Smooth muscle cell of the umbilical artery (primary cell): Measurements from ENCODE around the gene RNF167. TPM values are rescaled to one million over a fixed set of nuclear protein-coding genes. Genes with fewer than 3 reads are reported as not detected.

Source experiments
- total RNA-seq: library from RNA; depleted of rRNA; stranded (reverse); fragments of >200 nt; gene quantifications from 2 replicates; pipeline ENCODE4 v1.2.3, GENCODE V29; 2014

Gene RNF167
- total RNA-seq: 16.9 and 20.9 TPM in 2 replicates

DNA sequence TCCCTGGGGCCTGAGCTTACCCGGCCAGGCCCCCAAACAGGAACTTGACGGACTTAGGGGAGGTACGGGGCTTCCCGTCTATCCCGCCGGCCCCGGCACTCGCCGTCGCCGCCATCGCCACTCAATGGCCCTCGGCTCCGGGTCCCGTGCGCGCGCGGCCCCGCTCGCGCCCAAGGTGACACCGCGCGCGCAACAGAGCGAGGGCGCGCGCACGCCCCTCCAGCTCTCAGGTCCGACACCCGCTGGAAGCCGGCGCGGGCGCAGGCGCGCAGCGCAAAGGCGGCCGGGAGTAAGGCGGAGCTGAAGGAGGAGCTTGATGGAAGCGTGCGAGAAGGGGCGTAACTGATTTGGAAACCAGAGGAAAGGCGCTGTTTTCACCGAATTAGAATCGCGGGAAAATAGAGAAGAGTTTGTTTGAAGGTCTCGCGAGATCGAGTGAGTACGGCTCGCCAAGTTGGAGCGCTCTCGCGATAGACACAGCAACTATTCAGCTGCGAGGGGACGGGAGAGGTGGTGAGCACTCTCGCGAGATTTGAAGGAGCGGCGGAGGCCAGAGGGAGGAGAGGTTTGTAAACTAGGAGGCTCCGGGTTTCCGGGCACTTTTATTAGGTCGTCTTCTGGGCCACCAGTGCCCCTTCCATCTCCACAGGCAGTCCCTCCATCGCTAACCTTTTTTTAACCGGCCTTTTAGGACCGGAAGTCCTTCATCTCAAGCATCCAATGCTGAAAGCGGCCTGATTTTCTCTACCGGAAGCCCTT lies at the start of gene RNF167, which contains the start of gene SLC25A11:
TSS of gene RNF167 (plus strand) at position 473 of the 759 bp plus-strand sequence. CDS start 642 bp downstream, outside the sequence.
TSS of gene SLC25A11 (minus strand) at position 251 of the 759 bp plus-strand sequence. CDS start at position 115, 136 bp downstream.

DNA sequence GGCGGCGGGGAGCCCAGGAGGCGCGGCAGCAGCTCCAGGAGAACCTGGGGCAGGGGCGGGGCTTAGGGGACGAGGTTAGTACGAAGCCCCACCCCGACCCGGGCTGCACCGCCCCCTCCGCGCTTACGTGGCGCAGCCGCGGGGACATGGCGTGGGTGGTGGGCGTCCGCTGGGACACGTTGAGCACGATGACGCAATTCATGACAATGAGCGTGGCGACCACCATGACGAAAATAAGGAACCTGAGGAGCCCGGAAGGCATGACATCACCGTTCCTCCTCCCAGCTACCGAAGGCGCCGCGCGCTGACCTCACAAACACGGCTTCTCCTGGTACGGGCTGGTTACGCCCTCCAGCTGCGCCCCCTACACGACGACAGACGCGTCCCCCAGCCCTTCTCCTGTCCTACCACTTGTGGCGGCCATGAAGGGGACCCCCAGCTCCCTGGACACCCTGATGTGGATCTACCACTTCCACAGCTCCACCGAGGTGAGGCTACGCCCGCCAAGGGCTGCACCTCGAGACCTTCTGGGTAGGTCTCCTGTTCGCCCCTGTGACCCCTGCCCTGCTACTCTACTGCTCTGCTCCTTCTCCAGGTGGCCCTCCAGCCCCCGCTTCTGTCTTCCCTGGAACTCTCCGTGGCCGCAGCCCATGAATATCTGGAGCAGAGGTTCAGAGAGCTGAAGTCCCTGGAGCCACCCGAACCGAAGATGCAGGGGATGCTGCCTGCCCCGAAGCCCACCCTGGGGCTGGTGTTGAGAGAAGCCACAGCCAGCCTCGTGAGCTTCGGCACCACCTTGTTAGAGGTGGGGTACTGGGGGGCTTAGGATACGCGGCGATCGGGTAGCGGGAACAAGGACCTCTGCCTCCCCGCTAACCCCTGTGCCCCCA lies 40.5 kb upstream of the RNF167 start, which contains the start of gene C17orf107:
TSS of gene C17orf107 (plus strand) at position 196 of the 890 bp plus-strand sequence. CDS start at position 423, 227 bp downstream.

DNA sequence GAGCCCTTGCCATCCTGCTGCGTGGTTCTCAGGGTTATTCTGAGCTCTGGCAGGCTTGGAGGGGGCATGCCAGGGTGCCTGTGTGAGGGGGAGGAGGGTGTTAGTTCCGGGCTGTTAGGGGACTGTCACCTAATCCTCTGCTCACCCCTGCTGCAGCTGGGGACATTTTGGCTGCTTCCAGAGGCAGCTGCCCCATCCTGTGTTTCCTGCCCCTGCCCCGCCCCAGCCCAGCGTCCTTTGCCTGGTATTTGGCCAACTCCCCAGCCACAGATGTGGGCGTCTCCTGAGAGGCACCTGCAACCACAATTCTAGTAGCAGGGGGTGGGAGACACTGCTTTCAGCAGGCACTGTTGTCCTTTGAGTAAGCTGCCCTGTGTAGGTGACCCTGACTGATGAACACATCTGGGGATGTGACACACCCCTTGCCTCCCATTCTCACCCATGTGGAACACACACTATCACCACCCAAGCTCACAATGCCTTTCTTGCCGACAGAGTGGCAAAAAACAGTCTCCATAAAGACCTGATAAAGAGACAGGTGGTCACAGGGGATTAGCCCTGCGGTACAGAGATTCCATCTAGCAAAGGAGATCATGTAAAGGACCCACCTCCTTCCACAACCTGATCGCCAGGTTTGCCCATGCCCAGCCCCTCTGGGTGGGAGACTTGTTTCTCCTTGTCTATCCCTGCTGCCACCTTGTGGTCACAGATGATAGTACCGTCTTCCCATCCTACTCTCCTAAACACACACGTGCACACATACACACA lies 36.8 kb upstream of the RNF167 start, which contains the start of gene CHRNE:
TSS of gene CHRNE (minus strand) at position 48 of the 768 bp plus-strand sequence. CDS start at position 13, 35 bp downstream.

DNA sequence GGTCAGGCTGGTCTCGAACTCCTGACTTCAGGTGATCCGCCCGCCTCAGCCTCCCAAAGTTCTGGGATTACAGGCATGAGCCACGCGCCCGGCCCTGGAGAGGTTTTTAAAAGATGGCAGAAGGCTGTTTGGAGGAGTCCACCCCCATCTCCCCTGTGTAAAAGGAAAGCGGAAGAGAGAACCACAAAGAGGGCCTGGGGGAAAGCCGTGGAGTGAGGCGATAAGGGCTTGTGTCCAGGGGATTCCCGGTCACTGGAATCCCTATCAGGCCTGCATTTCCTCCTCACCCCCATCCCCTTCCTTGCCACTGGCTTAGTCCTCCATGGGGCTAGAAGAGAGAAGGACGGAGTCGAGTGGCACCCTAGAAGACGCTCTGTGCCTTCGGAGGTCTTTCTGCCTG lies 8.1 kb upstream of the RNF167 start, which contains the start of gene GP1BA:
TSS of gene GP1BA (plus strand) at position 315 of the 400 bp plus-strand sequence. CDS start 328 bp downstream, outside the sequence.

DNA sequence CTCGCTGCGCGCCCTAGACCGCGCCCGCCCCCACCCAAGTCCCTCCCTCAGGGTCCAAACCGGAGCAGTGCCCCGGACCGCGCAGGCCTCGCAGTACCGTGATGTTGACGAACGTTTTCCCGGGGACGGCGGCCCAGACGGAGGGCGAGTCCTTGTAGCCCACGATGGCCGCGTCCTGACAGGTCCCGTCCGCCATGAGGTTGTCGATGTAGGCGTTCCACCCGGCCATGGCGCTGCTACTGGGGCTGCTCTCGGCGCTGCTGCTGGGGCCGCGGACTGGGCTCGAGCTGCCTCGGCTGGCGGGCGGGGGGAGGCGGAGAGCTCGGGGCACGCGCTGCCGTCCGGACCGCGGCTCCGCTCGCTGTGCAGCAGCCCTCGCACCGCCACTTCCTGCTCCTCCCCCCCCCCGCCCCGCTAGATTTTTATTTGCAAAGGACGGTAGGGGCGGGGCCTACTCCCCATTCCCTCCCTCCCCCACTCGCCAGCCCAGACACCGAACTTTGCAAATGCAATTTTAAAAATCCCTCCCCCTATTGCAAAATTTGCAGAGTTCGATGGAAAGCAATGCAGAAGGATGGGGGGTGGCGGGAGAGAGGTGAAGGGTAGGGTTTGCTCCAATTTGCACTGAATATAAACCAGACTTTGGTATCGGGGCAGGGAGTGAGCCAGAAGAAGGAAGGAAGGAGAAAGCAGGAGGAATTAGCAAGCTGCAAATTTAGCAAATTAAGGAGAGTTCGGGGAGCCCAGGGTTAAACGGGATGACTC lies 8.3 kb downstream of the RNF167 start, which contains the start of gene PFN1:
TSS of gene PFN1 (minus strand) at position 365 of the 765 bp plus-strand sequence. CDS start at position 229, 136 bp downstream.

DNA sequence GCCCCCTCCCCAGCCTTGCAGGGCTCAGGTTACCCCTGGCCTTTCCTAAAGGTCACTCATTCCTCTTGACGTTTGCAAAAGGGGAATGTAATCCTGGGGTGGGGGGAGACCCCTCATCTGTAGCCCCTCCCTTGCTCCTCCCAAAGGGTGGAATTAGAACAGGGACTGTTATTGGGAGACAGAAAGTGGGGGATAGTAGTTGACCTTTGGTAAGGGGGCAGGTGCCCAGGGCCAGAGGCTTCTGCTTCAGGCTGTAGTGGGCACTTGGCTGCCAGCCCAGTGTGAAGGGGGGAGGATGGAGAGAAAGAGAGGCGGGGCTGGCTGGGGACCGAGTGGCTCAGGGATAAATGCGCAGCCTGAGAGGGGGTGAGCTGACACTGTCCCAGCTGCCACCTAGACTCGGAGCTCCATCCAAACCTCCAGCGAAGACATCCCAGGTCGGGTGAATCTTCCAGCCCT lies 10.7 kb downstream of the RNF167 start, which contains the start of gene ENO3:
TSS of gene ENO3 (plus strand) at position 374 of the 459 bp plus-strand sequence. CDS start 711 bp downstream, outside the sequence.

DNA sequence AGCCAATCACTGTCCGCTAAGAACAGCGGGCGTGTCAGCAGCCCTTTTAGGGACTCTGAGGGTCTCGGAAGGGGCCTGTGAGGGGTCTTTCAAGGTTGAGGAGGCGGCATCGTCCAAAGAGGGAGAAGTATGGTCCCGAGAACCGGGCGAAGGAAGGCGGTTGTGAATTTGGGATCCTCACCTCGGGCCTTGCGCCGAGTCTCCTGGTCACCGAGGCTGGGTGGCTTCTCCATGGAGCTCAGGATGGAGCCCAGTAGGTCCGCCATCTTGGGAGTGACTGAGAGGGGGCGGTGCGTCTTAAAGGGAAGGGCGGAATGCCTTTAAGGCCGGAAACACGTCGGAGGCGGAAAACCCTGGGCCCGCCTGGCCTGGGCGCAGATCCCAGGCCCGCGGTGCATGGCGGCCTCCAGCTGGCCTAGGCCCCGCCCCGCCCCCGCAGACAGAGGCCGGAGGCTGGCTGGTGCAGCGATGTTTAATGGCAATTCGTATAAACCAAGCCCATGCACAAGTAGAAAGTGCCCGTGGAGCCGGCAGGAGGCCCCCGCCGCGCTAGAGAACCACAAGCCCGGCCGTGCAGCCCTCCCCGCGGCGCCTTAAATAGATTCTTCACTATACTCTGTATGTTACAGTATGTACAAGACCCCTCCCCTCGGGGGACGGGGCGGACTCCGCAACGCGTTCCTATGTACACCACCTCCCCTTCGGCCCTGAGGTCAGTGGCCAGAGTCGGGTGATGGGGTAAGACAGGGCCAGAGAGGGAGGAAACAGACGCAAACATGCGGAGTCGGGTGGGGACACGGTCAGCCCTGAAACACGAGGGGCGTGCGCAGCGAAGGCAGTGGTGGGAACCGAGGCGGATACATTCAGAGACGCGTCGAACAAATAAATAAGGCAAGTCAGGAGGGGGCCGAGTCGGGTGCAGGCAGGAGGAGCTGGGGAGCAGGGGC lies 27.7 kb downstream of the RNF167 start, which contains the start of gene SPAG7:
TSS of gene SPAG7 (minus strand) at position 279 of the 947 bp plus-strand sequence. CDS start at position 266, 13 bp downstream.

DNA sequence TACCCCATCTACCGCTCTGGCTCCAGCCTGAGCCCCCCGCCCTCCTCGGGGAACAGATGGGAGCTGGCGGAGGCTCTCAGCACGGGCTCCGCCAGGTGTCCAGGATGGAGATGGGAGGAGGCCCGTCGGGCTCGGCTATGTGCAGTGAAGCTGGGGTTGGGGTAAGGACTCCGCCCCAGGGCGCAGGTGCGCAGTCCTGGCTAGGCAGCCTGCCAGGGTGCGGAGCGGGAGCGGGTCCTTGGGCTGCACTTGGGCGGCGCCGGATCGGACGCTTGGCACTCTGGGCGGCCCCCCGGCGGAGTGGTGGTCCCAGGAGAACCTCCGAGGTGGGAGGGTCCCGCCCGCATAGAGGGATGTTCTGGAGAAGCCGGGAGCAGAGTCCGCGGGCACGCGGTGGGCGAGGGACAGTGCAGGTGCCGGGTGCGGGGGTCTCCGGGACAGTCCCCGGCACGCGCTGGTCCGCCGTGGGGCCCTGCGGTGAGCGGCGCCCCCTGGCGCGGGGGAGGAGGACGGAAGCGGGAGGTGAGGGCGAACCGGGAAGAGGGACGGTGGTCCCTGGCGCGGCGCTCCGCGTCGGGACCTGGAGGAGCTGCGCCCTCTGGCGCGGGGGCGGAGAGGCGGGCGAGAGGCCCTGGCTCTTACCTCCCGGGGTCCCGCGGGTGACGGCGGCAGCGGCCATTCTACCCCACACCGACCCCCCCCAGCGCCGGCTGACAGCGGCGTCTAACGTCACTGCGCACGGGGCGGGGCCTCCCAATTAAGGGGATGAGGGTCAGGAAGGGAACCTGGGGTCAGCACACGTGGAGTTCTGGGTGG lies 47.1 kb downstream of the RNF167 start, which contains the start of gene CAMTA2:
TSS of gene CAMTA2 (minus strand) at position 725 of the 816 bp plus-strand sequence. CDS start 1,453 bp downstream, outside the sequence.

Other genes starting within 250 kb of the RNF167 start
- gene PELP1, start 236.1 kb upstream of the RNF167 start, total RNA-seq: 33.6 and 85.3 TPM in 2 replicates
- 2.1 and 2.5 TPM in 2 replicates for gene ARRB2, start 229.6 kb upstream of the RNF167 start, total RNA-seq
- gene MED11, start 208.8 kb upstream of the RNF167 start, total RNA-seq: 8.3 and 13.4 TPM in 2 replicates
- not detected in 2 replicates for gene ZMYND15, start 200.4 kb upstream of the RNF167 start, total RNA-seq
- gene CXCL16, start 200.3 kb upstream of the RNF167 start, total RNA-seq: 0.37 and 0.89 TPM in 2 replicates
- not detected in 2 replicates for gene TM4SF5, start 168.4 kb upstream of the RNF167 start, total RNA-seq
- gene VMO1, start 153.9 kb upstream of the RNF167 start, total RNA-seq: 1.5 TPM in 1 of 2 replicates, not detected in the other
- not detected in 2 replicates for gene GLTPD2, start 151.3 kb upstream of the RNF167 start, total RNA-seq
- 92.0 and 129 TPM in 2 replicates for gene PSMB6, start 144.1 kb upstream of the RNF167 start, total RNA-seq
- 10.1 and 20.7 TPM in 2 replicates for gene PLD2, start 133.1 kb upstream of the RNF167 start, total RNA-seq
- 30.9 and 68.0 TPM in 2 replicates for gene MINK1, start 106.9 kb upstream of the RNF167 start, total RNA-seq
- 6.8 and 7.8 TPM in 2 replicates for gene C17orf107, start 40.7 kb upstream of the RNF167 start, total RNA-seq
- gene CHRNE, start 37.2 kb upstream of the RNF167 start, total RNA-seq: 0.23 and 0.30 TPM in 2 replicates
- not detected in 2 replicates for gene GP1BA, start 8.0 kb upstream of the RNF167 start, total RNA-seq
- 54.8 and 63.0 TPM in 2 replicates for gene SLC25A11, start 222 bp upstream of the RNF167 start, total RNA-seq
- 673 and 683 TPM in 2 replicates for gene PFN1, start 8.3 kb downstream of the RNF167 start, total RNA-seq
- gene ENO3, start 10.9 kb downstream of the RNF167 start, total RNA-seq: 4.9 and 5.0 TPM in 2 replicates
- 45.8 and 52.9 TPM in 2 replicates for gene SPAG7, start 27.5 kb downstream of the RNF167 start, total RNA-seq
- 7.1 and 13.0 TPM in 2 replicates for gene CAMTA2, start 47.4 kb downstream of the RNF167 start, total RNA-seq
- gene INCA1, start 57.3 kb downstream of the RNF167 start, total RNA-seq: 0.18 TPM in 1 of 2 replicates, not detected in the other
- 43.9 and 82.4 TPM in 2 replicates for gene KIF1C, start 57.7 kb downstream of the RNF167 start, total RNA-seq
- gene SLC52A1, start 95.2 kb downstream of the RNF167 start, total RNA-seq: under 0.01 TPM in 1 of 2 replicates, not detected in the other
- 1.2 TPM in 2 replicates for gene ZFP3, start 138.2 kb downstream of the RNF167 start, total RNA-seq
- gene ZNF232, start 171.6 kb downstream of the RNF167 start, total RNA-seq: 4.1 and 5.3 TPM in 2 replicates
- under 0.01 and 0.05 TPM in 2 replicates for gene USP6, start 175.8 kb downstream of the RNF167 start, total RNA-seq